Measurements from ENCODE around the gene AGAP1. TPM values are rescaled to one million over a fixed set of nuclear protein-coding genes. Genes with fewer than 3 reads are reported as not detected.

Gene AGAP1
- total and polyA plus RNA-seq, 2 donors (not counting 3 experiments of a cell fraction or from before 2014, with no cell fraction given) = 10.2 to 20.9 TPM

GRCh38 chr2:235940330-235940729 is 446.5 kb downstream of the AGAP1 start:
- H3K4me2 ChIP-seq (ENCODE audit: insufficient read depth, low read length) = no peak overlapping the region

GRCh38 chr2:235944591-235944990 is 450.7 kb downstream of the AGAP1 start:
- H3K9me3 ChIP-seq (replicated peaks; ENCODE audit: control insufficient read depth, insufficient read depth, low read length) = no peaks in the 10 kb centered on the region
- no peaks in the 10 kb centered on the region for H3K36me3 ChIP-seq (ENCODE audit: control insufficient read depth in 2 of 2, extremely low read depth in 1 of 2, insufficient read depth in 2 of 2, low read length in 2 of 2)
- FAIRE-seq = no peak
- H2AFZ ChIP-seq (ENCODE audit: low read depth, low read length) = no peak overlapping the region
- H4K20me1 ChIP-seq (replicated peaks; ENCODE audit: control insufficient read depth, extremely low read depth, insufficient read depth, low read length) = no peaks in the 10 kb centered on the region
- H3K79me2 ChIP-seq (ENCODE audit: control insufficient read depth, insufficient read depth, low read length) = no peaks in the 10 kb centered on the region
- H3K27me3 ChIP-seq (ENCODE audit: control insufficient read depth in 2 of 2, insufficient read depth in 2 of 2, low read length in 2 of 2) = no peaks in the 10 kb centered on the region
- H3K9ac ChIP-seq (replicated peaks; ENCODE audit: extremely low read depth, insufficient read depth, low read length) = no peak overlapping the region
- ChIA-PET CTCF (interaction anchor here (0.8 to 1.7 kb wide), 2 partner anchors 165 to 166 kb away, joined by 3 to 4 read pairs; no protein-coding TSS in a partner anchor), POLR2A (interaction anchor here (0.6 kb wide), 1 partner anchor 21 kb away, joined by 11 read pairs; no protein-coding TSS in a partner anchor)
- no peak overlapping the region for H3K4me2 ChIP-seq (ENCODE audit: insufficient read depth, low read length)
- intact Hi-C loops (cut with micrococcal nuclease) (loop anchor here (5.0 kb wide), 1 partner anchor 87 kb away; no protein-coding TSS in a partner anchor), dilution Hi-C loops (cut with MboI; ENCODE audit: extremely low pct_ligation_motif_present, low sequenced_read_pairs) (no loop called here)
- H3K9me1 ChIP-seq (replicated peaks; ENCODE audit: control insufficient read depth, extremely low read depth, insufficient read depth, low read length) = no peaks in the 10 kb centered on the region
- BruUV-seq (replicated peaks) = no TSS peak
- TF ChIP-seq JUN (IDR thresholded peaks at IDR 0.05; ENCODE audit: borderline replicate concordance, insufficient read depth, insufficient read length, low read depth) (no peak), FOS (IDR thresholded peaks at IDR 0.05; ENCODE audit: borderline replicate concordance, insufficient read depth, low read length) (no peak), POLR2A (IDR thresholded peaks at IDR 0.05; ENCODE audit: low read depth, low read length) (no peak), POLR2AphosphoS5 (IDR thresholded peaks at IDR 0.05; ENCODE audit: insufficient read depth, low read depth, low read length) (no peak)
- DNase-seq (ENCODE audit: low read depth, low spot score) = no peak
- H3K4me1 ChIP-seq (ENCODE audit: control insufficient read depth, extremely low read depth, insufficient read depth, low read length) = peaks cover 3% of the 10 kb centered on the region
- H3K4me3 ChIP-seq (replicated peaks in 1 of 3; ENCODE audit: insufficient read depth in 1 of 3, low read depth in 1 of 3, low read length in 3 of 3) = no peak overlapping the region
- H3K27ac ChIP-seq (ENCODE audit: insufficient read depth, low read depth, low read length) = no peak overlapping the region

More at GRCh38 chr2:235940330-235940729, 446.5 kb downstream of the AGAP1 start:
- dilution Hi-C loops (cut with MboI; ENCODE audit: extremely low pct_ligation_motif_present, low sequenced_read_pairs) (no loop called here), intact Hi-C loops (cut with micrococcal nuclease) (loop anchor here (5.0 kb wide), 1 partner anchor 83 kb away; no protein-coding TSS in a partner anchor)
- TF ChIP-seq JUN (IDR thresholded peaks at IDR 0.05; ENCODE audit: borderline replicate concordance, insufficient read depth, insufficient read length, low read depth) (peak; percentile 11), MAX (IDR thresholded peaks at IDR 0.05; ENCODE audit: insufficient read depth, insufficient read length) (no peak)
- no peak overlapping the region for H3K4me3 ChIP-seq (replicated peaks in 1 of 3; ENCODE audit: insufficient read depth in 1 of 3, low read depth in 1 of 3, low read length in 3 of 3)
- BruUV-seq (replicated peaks) = no TSS peak
- no peak overlapping the region for H2AFZ ChIP-seq (ENCODE audit: low read depth, low read length)
- POLR2A ChIA-PET = no interaction called here
- no peaks in the 10 kb centered on the region for H3K27me3 ChIP-seq (ENCODE audit: control insufficient read depth in 2 of 2, insufficient read depth in 2 of 2, low read length in 2 of 2)
- H4K20me1 ChIP-seq (replicated peaks; ENCODE audit: control insufficient read depth, extremely low read depth, insufficient read depth, low read length) = no peaks in the 10 kb centered on the region
- H3K79me2 ChIP-seq (ENCODE audit: control insufficient read depth, insufficient read depth, low read length) = no peaks in the 10 kb centered on the region
- no peak overlapping the region for H3K9ac ChIP-seq (replicated peaks; ENCODE audit: extremely low read depth, insufficient read depth, low read length)
- H3K27ac ChIP-seq (ENCODE audit: insufficient read depth, low read depth, low read length) = no peak overlapping the region
- CTCF ChIA-PET = interaction anchor here (1.5 kb wide), 1 partner anchor 240 kb away, joined by 4 read pairs; no protein-coding TSS in a partner anchor
- no peaks in the 10 kb centered on the region for H3K36me3 ChIP-seq (ENCODE audit: control insufficient read depth in 2 of 2, extremely low read depth in 1 of 2, insufficient read depth in 2 of 2, low read length in 2 of 2)
- no peak for DNase-seq (ENCODE audit: low read depth, low spot score)
- H3K9me3 ChIP-seq (replicated peaks; ENCODE audit: control insufficient read depth, insufficient read depth, low read length) = no peaks in the 10 kb centered on the region
- peak; percentile 15 for FAIRE-seq
- H3K9me1 ChIP-seq (replicated peaks; ENCODE audit: control insufficient read depth, extremely low read depth, insufficient read depth, low read length) = no peaks in the 10 kb centered on the region
- H3K4me1 ChIP-seq (ENCODE audit: control insufficient read depth, extremely low read depth, insufficient read depth, low read length) = peaks cover 3% of the 10 kb centered on the region

All from endothelial cell of umbilical vein (primary cell).